ENCODE data around the gene QKI. TPM values are rescaled to one million over a fixed set of nuclear protein-coding genes. Genes with fewer than 3 reads are reported as not detected.

Gene QKI
- total RNA-seq, 1 experiment from 2014 or later: 134 TPM

- Mint-ChIP-seq H3K36me3 (ENCODE audit: insufficient read depth, unreplicated experiment) (peaks cover 8% of the 10 kb centered on the region), H3K27ac (ENCODE audit: unreplicated experiment) (no peak overlapping the region), H3K9me3 (ENCODE audit: unreplicated experiment) (no peaks in the 10 kb centered on the region), H3K4me1 (ENCODE audit: low read depth, unreplicated experiment) (peaks cover 17% of the 10 kb centered on the region), H3K4me3 (ENCODE audit: unreplicated experiment) (no peak overlapping the region), H3K27me3 (ENCODE audit: insufficient read depth, unreplicated experiment) (no peaks in the 10 kb centered on the region)
- no peaks in the 10 kb centered on the region for H3K9me3 ChIP-seq
- no TSS peak for BruUV-seq (replicated peaks)
- DNase-seq: peak in 1 of 2 experiments; percentile 7
- intact Hi-C loops (cut with micrococcal nuclease; ENCODE audit: unreplicated experiment): no loop called here
- H3K4me3 ChIP-seq (ENCODE audit: low read depth, low read length): no peak overlapping the region
- no peaks in the 10 kb centered on the region for H3K36me3 ChIP-seq (ENCODE audit: control insufficient read depth, insufficient read depth, low read length)
- no peaks in the 10 kb centered on the region for H3K4me1 ChIP-seq
- CTCF ChIA-PET: no interaction called here
- TF ChIP-seq, protein P1, sequence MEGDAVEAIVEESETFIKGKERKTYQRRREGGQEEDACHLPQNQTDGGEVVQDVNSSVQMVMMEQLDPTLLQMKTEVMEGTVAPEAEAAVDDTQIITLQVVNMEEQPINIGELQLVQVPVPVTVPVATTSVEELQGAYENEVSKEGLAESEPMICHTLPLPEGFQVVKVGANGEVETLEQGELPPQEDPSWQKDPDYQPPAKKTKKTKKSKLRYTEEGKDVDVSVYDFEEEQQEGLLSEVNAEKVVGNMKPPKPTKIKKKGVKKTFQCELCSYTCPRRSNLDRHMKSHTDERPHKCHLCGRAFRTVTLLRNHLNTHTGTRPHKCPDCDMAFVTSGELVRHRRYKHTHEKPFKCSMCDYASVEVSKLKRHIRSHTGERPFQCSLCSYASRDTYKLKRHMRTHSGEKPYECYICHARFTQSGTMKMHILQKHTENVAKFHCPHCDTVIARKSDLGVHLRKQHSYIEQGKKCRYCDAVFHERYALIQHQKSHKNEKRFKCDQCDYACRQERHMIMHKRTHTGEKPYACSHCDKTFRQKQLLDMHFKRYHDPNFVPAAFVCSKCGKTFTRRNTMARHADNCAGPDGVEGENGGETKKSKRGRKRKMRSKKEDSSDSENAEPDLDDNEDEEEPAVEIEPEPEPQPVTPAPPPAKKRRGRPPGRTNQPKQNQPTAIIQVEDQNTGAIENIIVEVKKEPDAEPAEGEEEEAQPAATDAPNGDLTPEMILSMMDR (IDR thresholded peaks at IDR 0.05; ENCODE audit: insufficient read depth in 1 of 2, low read depth in 1 of 2, low read length in 1 of 2, severe bottlenecking in 1 of 2, unreplicated experiment in 1 of 2): no peak
- POLR2A ChIA-PET: no interaction called here
- H3K27me3 ChIP-seq (replicated peaks; ENCODE audit: control insufficient read depth, insufficient read depth, low read length): no peaks in the 10 kb centered on the region
Measured at GRCh38 chr6:163490826-163491577, 76.5 kb downstream of the QKI start.

- TF ChIP-seq, protein P1 (IDR thresholded peaks at IDR 0.05; ENCODE audit: insufficient read depth in 1 of 2, low read depth in 1 of 2, low read length in 1 of 2, severe bottlenecking in 1 of 2, unreplicated experiment in 1 of 2): no peak
- CTCF ChIA-PET: no interaction called here
- POLR2A ChIA-PET: no interaction called here
- Histone ChIP-seq H3K27me3 (replicated peaks; ENCODE audit: control insufficient read depth, insufficient read depth, low read length) (no peaks in the 10 kb centered on the region), H3K4me1 (no peaks in the 10 kb centered on the region), H3K9me3 (no peaks in the 10 kb centered on the region), H3K36me3 (ENCODE audit: control insufficient read depth, insufficient read depth, low read length) (no peaks in the 10 kb centered on the region), H3K4me3 (ENCODE audit: low read depth, low read length) (no peak overlapping the region)
- Mint-ChIP-seq H3K27ac (ENCODE audit: unreplicated experiment) (no peak overlapping the region), H3K4me3 (ENCODE audit: unreplicated experiment) (no peak overlapping the region), H3K27me3 (ENCODE audit: insufficient read depth, unreplicated experiment) (no peaks in the 10 kb centered on the region), H3K36me3 (ENCODE audit: insufficient read depth, unreplicated experiment) (peaks cover 8% of the 10 kb centered on the region), H3K9me3 (ENCODE audit: unreplicated experiment) (no peaks in the 10 kb centered on the region), H3K4me1 (ENCODE audit: low read depth, unreplicated experiment) (peaks cover 17% of the 10 kb centered on the region)
- intact Hi-C loops (cut with micrococcal nuclease; ENCODE audit: unreplicated experiment): no loop called here
- no peak for DNase-seq
- no TSS peak for BruUV-seq (replicated peaks)
Measured at GRCh38 chr6:163491737-163492300, 77.3 kb downstream of the QKI start.

DNA sequence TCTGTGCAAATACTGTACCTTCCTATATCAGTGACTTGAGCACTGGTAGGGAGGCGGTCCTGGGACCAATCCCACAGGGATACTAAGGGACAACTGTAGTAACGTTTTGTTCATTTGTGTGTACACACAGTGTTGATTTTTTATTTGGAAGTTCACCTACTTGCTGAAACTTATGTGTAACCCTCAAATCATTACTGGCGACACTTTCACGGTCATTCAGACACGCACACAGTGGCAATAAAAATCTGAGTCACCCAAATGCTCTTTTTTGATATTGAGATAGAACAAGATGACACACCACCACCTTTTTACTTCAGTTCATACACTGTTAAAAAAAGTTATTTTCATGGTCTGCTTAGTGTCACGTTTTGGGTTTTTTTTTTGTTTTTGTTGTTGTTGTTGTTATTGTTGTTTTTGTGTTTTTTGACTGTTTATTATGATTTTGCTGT, 79.8 kb downstream of the QKI start:
- Histone ChIP-seq H3K36me3 (ENCODE audit: control insufficient read depth, insufficient read depth, low read length) (no peaks in the 10 kb centered on the region), H3K4me3 (ENCODE audit: low read depth, low read length) (no peak overlapping the region), H3K4me1 (no peaks in the 10 kb centered on the region), H3K9me3 (no peaks in the 10 kb centered on the region), H3K27me3 (replicated peaks; ENCODE audit: control insufficient read depth, insufficient read depth, low read length) (no peaks in the 10 kb centered on the region)
- CTCF ChIA-PET: no interaction called here
- no peak for DNase-seq
- TF ChIP-seq, protein P1 (IDR thresholded peaks at IDR 0.05; ENCODE audit: insufficient read depth in 1 of 2, low read depth in 1 of 2, low read length in 1 of 2, severe bottlenecking in 1 of 2, unreplicated experiment in 1 of 2): no peak
- H3K9me3 Mint-ChIP-seq (ENCODE audit: unreplicated experiment): no peaks in the 10 kb centered on the region
- intact Hi-C loops (cut with micrococcal nuclease; ENCODE audit: unreplicated experiment): no loop called here
- no peaks in the 10 kb centered on the region for H3K27me3 Mint-ChIP-seq (ENCODE audit: insufficient read depth, unreplicated experiment)
- no TSS peak for BruUV-seq (replicated peaks)
- POLR2A ChIA-PET: no interaction called here
- H3K27ac Mint-ChIP-seq (ENCODE audit: unreplicated experiment): no peak overlapping the region
- peaks cover 8% of the 10 kb centered on the region for H3K36me3 Mint-ChIP-seq (ENCODE audit: insufficient read depth, unreplicated experiment)
- no peak overlapping the region for H3K4me3 Mint-ChIP-seq (ENCODE audit: unreplicated experiment)
- peaks cover 17% of the 10 kb centered on the region for H3K4me1 Mint-ChIP-seq (ENCODE audit: low read depth, unreplicated experiment)

All from Caco-2 (cell line).